A549 (cell line): ENCODE measurements around the gene DUSP14.

Experiments used
- CBX8 ChIP-seq: fragments of 200-600 bp; sonication (generic); IDR thresholded peaks from 2 replicates; pipeline ENCODE4 v1.6.1; 2016
- CTCF ChIP-seq: fragments of >200 bp; sonication (Bioruptor Twin); formaldehyde crosslinking; IDR thresholded peaks from 3 replicates; pipeline ENCODE4 v1.5.1; 2016
- POLR2A ChIP-seq: IDR thresholded peaks from 2 replicates; pipeline ENCODE4 v1.6.1; 2012; ENCODE audit warnings: mild to moderate bottlenecking, low read length

- TF ChIP-seq CBX8 (no peak), CTCF (no peak), POLR2A (no peak)
Measured at GRCh38 chr17:37458805-37459204, 30.9 kb upstream of the DUSP14 start.
